Measurements from ENCODE around the gene SPECC1. TPM values are rescaled to one million over a fixed set of nuclear protein-coding genes. Genes with fewer than 3 reads are reported as not detected.

Gene SPECC1
- total and polyA plus RNA-seq, 10 of the 15 experiments (the other 5 are each of a cell fraction or from before 2014, with no cell fraction given), result 6.4 to 40.6 (median 23.9) TPM

DNA sequence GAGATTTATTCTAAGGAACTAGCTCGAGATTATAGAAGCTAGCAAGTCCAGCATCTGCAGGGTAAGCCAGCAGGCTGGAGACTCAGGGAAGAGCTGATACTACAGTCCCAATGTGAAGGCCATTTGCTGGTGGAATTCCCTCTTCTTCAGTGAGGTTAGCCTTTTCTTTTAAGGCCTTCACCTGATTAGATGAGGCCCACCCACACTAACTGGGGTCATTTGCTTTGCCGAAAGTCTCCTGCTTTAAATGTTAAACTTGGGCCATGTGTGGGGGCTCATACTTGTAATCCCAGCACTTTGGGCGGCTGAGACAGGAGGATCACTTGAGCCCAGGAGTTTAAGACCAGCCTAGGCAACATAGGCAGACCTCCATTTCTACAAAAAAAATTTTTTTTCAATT, 289.9 kb downstream of the SPECC1 start:
- 0 out of 4 replicates have a peak, but pooled peaks cover 0 to 3% of the 10 kb centered on the region in 2 experiments for H3K36me3 ChIP-seq (ENCODE audit: control insufficient read depth in 2 of 2, insufficient read depth in 2 of 2, low read length in 1 of 2)
- no peak for DNase-seq (ENCODE audit: low read depth, low spot score)
- H3K4me1 ChIP-seq (ENCODE audit: control insufficient read depth, insufficient read depth, low read length), result no peaks in the 10 kb centered on the region
- no peak for ATAC-seq
- no peaks in the 10 kb centered on the region; the same call in 2 of the 3 replicates for H3K9me3 ChIP-seq (replicated peaks; ENCODE audit: control insufficient read depth, insufficient read depth, low read length)
- H3K27me3 ChIP-seq (replicated peaks in 1 of 2; ENCODE audit: control insufficient read depth in 2 of 2, insufficient read depth in 2 of 2, low read length in 1 of 2), result no peaks in the 10 kb centered on the region
- intact Hi-C loops (cut with micrococcal nuclease; ENCODE audit: unreplicated experiment), result no loop called here
- H3K4me3 ChIP-seq, result no peak overlapping the region
- H3K27ac ChIP-seq (ENCODE audit: control insufficient read depth, insufficient read depth), result no peak overlapping the region
- BruUV-seq (replicated peaks), result no TSS peak
- no peak overlapping the region for H3K4me2 ChIP-seq (ENCODE audit: control insufficient read depth, insufficient read depth)
- RAD21 ChIA-PET (ENCODE audit: unreplicated experiment), result interaction anchor here (0.6 kb wide), 1 partner anchor 170 kb away, joined by 3 read pairs; no protein-coding TSS in a partner anchor
- in situ Hi-C loops (cut with MboI), result no loop called here
- CTCF ChIA-PET, result no interaction called here
- H2AFZ ChIP-seq (ENCODE audit: control insufficient read depth, low read depth, low read length), result no peak overlapping the region
- no peak overlapping the region for H3K9ac ChIP-seq (ENCODE audit: control insufficient read depth, insufficient read depth, low read length)
- no peak for FAIRE-seq
- H4K20me1 ChIP-seq (ENCODE audit: control insufficient read depth, insufficient read depth), result no peaks in the 10 kb centered on the region
- SMC1A ChIA-PET (ENCODE audit: uncharacterized antibody, unreplicated experiment), result interaction anchor here (1.2 kb wide), 1 partner anchor 23 kb away, joined by 3 read pairs; no protein-coding TSS in a partner anchor
- POLR2A ChIA-PET, result no interaction called here
- H3K79me2 ChIP-seq (ENCODE audit: control insufficient read depth, insufficient read depth, low read length), result no peaks in the 10 kb centered on the region
- WGBS (ENCODE audit: insufficient coverage, insufficient replicate concordance, low lambda C conversion rate, missing lambda C conversion rate), result 96% methylated on average over 3 of the region's 3 CpGs
- TF ChIP-seq PAX8 (IDR thresholded peaks at IDR 0.05) (no peak), SIX5 (IDR thresholded peaks at IDR 0.05; ENCODE audit: low read depth, low read length, severe bottlenecking) (no peak), BRCA1 (IDR thresholded peaks at IDR 0.05; ENCODE audit: low read depth, low read length) (no peak), BCL11A (IDR thresholded peaks at IDR 0.05; ENCODE audit: low read depth, low read length) (no peak), MEF2A (IDR thresholded peaks at IDR 0.05; ENCODE audit: insufficient read depth, low read depth, low read length) (no peak), STAT1 (conservative IDR thresholded peaks at IDR 0.05) (no peak), SUZ12 (IDR thresholded peaks at IDR 0.05; ENCODE audit: unreplicated experiment) (no peak), BACH1 (IDR thresholded peaks at IDR 0.05; ENCODE audit: borderline replicate concordance) (no peak), SMARCA5 (IDR thresholded peaks at IDR 0.05) (no peak), CBFB (IDR thresholded peaks at IDR 0.05; ENCODE audit: low read depth) (no peak), TCF12 (IDR thresholded peaks at IDR 0.05; ENCODE audit: low read depth, low read length) (no peak), HCFC1 (IDR thresholded peaks at IDR 0.05; ENCODE audit: low read length) (no peak)
- TF ChIP-seq, protein P1, sequence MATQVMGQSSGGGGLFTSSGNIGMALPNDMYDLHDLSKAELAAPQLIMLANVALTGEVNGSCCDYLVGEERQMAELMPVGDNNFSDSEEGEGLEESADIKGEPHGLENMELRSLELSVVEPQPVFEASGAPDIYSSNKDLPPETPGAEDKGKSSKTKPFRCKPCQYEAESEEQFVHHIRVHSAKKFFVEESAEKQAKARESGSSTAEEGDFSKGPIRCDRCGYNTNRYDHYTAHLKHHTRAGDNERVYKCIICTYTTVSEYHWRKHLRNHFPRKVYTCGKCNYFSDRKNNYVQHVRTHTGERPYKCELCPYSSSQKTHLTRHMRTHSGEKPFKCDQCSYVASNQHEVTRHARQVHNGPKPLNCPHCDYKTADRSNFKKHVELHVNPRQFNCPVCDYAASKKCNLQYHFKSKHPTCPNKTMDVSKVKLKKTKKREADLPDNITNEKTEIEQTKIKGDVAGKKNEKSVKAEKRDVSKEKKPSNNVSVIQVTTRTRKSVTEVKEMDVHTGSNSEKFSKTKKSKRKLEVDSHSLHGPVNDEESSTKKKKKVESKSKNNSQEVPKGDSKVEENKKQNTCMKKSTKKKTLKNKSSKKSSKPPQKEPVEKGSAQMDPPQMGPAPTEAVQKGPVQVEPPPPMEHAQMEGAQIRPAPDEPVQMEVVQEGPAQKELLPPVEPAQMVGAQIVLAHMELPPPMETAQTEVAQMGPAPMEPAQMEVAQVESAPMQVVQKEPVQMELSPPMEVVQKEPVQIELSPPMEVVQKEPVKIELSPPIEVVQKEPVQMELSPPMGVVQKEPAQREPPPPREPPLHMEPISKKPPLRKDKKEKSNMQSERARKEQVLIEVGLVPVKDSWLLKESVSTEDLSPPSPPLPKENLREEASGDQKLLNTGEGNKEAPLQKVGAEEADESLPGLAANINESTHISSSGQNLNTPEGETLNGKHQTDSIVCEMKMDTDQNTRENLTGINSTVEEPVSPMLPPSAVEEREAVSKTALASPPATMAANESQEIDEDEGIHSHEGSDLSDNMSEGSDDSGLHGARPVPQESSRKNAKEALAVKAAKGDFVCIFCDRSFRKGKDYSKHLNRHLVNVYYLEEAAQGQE (IDR thresholded peaks at IDR 0.05; ENCODE audit: low read depth, low read length), result no peak
- TF ChIP-seq, protein P2, sequence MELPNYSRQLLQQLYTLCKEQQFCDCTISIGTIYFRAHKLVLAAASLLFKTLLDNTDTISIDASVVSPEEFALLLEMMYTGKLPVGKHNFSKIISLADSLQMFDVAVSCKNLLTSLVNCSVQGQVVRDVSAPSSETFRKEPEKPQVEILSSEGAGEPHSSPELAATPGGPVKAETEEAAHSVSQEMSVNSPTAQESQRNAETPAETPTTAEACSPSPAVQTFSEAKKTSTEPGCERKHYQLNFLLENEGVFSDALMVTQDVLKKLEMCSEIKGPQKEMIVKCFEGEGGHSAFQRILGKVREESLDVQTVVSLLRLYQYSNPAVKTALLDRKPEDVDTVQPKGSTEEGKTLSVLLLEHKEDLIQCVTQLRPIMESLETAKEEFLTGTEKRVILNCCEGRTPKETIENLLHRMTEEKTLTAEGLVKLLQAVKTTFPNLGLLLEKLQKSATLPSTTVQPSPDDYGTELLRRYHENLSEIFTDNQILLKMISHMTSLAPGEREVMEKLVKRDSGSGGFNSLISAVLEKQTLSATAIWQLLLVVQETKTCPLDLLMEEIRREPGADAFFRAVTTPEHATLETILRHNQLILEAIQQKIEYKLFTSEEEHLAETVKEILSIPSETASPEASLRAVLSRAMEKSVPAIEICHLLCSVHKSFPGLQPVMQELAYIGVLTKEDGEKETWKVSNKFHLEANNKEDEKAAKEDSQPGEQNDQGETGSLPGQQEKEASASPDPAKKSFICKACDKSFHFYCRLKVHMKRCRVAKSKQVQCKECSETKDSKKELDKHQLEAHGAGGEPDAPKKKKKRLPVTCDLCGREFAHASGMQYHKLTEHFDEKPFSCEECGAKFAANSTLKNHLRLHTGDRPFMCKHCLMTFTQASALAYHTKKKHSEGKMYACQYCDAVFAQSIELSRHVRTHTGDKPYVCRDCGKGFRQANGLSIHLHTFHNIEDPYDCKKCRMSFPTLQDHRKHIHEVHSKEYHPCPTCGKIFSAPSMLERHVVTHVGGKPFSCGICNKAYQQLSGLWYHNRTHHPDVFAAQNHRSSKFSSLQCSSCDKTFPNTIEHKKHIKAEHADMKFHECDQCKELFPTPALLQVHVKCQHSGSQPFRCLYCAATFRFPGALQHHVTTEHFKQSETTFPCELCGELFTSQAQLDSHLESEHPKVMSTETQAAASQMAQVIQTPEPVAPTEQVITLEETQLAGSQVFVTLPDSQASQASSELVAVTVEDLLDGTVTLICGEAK (IDR thresholded peaks at IDR 0.05; ENCODE audit: borderline replicate concordance), result no peak
- TF ChIP-seq, protein P3, sequence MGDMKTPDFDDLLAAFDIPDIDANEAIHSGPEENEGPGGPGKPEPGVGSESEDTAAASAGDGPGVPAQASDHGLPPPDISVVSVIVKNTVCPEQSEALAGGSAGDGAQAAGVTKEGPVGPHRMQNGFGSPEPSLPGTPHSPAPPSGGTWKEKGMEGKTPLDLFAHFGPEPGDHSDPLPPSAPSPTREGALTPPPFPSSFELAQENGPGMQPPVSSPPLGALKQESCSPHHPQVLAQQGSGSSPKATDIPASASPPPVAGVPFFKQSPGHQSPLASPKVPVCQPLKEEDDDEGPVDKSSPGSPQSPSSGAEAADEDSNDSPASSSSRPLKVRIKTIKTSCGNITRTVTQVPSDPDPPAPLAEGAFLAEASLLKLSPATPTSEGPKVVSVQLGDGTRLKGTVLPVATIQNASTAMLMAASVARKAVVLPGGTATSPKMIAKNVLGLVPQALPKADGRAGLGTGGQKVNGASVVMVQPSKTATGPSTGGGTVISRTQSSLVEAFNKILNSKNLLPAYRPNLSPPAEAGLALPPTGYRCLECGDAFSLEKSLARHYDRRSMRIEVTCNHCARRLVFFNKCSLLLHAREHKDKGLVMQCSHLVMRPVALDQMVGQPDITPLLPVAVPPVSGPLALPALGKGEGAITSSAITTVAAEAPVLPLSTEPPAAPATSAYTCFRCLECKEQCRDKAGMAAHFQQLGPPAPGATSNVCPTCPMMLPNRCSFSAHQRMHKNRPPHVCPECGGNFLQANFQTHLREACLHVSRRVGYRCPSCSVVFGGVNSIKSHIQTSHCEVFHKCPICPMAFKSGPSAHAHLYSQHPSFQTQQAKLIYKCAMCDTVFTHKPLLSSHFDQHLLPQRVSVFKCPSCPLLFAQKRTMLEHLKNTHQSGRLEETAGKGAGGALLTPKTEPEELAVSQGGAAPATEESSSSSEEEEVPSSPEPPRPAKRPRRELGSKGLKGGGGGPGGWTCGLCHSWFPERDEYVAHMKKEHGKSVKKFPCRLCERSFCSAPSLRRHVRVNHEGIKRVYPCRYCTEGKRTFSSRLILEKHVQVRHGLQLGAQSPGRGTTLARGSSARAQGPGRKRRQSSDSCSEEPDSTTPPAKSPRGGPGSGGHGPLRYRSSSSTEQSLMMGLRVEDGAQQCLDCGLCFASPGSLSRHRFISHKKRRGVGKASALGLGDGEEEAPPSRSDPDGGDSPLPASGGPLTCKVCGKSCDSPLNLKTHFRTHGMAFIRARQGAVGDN (IDR thresholded peaks at IDR 0.05), result no peak
